Measurements from ENCODE around the gene FXYD4.

DNA sequence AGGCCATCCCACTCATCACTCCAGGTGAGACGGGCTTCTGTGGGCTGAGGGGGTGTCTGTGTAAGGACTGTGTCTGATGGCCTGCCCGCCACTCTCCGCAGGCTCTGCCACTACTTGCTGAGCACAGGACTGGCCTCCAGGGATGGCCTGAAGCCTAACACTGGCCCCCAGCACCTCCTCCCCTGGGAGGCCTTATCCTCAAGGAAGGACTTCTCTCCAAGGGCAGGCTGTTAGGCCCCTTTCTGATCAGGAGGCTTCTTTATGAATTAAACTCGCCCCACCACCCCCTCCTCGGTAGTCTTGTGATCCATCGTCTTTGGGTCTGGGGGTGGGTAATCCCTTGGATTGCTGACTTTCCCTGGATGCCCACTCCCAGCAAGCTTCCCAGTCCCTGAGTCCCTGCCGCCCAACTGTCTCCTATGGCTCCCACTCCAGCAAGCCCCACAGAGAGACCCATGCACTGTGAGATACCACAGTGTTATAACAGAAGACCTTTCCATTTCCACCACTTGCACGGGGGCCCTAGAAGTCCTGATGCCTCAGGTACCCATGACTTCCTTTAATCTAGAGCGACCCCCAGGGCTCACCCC is 4.7 kb downstream of the FXYD4 start:
- no peak for TF ChIP-seq CTCF (IDR thresholded peaks at IDR 0.05; ENCODE audit: poor library complexity)
- no peak for TF ChIP-seq EZH2 (IDR thresholded peaks at IDR 0.05; ENCODE audit: borderline replicate concordance)

All from hepatocyte (in vitro differentiated cells).